ENCODE results near the gene POU4F3. TPM values are rescaled to one million over a fixed set of nuclear protein-coding genes. Genes with fewer than 3 reads are reported as not detected.
"Not testable (repeated sequence)": the region's sequence is repeated elsewhere in the genome, so short reads cannot be mapped to it uniquely, and the experiment has no call there.

The POU4F3 gene
- not detected for polyA plus RNA-seq (2012; ENCODE audit: missing spikeins)

- no peak for TF ChIP-seq TAF1 (IDR thresholded peaks at IDR 0.05; ENCODE audit: borderline replicate concordance, low read depth, low read length)
- TF ChIP-seq POLR2A (IDR thresholded peaks at IDR 0.05; ENCODE audit: low read depth, low read length): no peak
- TF ChIP-seq POLR2AphosphoS5 (IDR thresholded peaks at IDR 0.05; ENCODE audit: low read depth, low read length): no peak
- DNase-seq (ENCODE audit: insufficient read length) (no peak), FAIRE-seq (no peak)
These were observed at the start of gene POU4F3 for GRCh38 chr5:146338774-146339714. Gene POU4F3, plus strand, starts transcription at chr5:146338839. Its CDS starts 274 bp downstream, at chr5:146339113.

- TF ChIP-seq POLR2A (IDR thresholded peaks at IDR 0.05; ENCODE audit: low read depth, low read length) (no peak), TAF1 (IDR thresholded peaks at IDR 0.05; ENCODE audit: borderline replicate concordance, low read depth, low read length) (no peak), POLR2AphosphoS5 (IDR thresholded peaks at IDR 0.05; ENCODE audit: low read depth, low read length) (no peak)
- no peak for DNase-seq (ENCODE audit: insufficient read length)
- FAIRE-seq: no peak
These were observed 48.3 kb upstream of the POU4F3 start for GRCh38 chr5:146290318-146290717.

DNA sequence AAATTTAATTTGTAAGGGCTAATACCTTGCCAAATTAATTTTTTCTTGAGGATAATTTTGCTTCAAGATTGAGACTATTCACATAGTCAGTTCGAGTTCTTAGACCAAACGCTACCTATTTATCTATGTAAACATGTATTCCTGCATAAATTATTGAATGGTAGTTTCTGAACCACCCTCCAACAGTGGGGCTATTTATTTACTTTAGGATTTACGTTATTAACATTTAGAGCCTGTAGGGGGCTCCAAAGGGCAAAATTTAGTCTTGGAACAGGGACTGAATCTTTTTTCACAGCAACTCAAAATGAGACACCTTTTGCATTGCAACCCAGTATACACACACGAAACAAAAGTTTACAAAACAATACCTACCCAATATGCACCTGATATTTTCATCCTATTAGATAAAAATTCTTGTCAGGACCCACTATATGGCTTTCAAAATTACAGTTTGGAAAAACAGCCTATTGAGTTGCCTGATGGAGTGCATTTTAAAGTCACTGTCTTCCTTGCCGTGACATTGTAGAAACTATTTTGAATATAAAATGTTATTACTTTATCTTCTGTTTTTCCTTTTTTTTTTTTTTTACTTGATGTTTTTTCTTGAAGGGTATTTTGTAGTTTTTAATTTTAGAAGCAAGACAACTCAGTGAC, 47.1 kb upstream of the POU4F3 start:
- DNase-seq (ENCODE audit: insufficient read length): peak; percentile 5
- FAIRE-seq: peak; percentile 9
- TF ChIP-seq POLR2AphosphoS5 (IDR thresholded peaks at IDR 0.05; ENCODE audit: low read depth, low read length): no peak
- TF ChIP-seq TAF1 (IDR thresholded peaks at IDR 0.05; ENCODE audit: borderline replicate concordance, low read depth, low read length): no peak
- TF ChIP-seq POLR2A (IDR thresholded peaks at IDR 0.05; ENCODE audit: low read depth, low read length): no peak

- DNase-seq (ENCODE audit: insufficient read length) (no peak), FAIRE-seq (no peak)
- no peak for TF ChIP-seq POLR2A (IDR thresholded peaks at IDR 0.05; ENCODE audit: low read depth, low read length)
- TF ChIP-seq POLR2AphosphoS5 (IDR thresholded peaks at IDR 0.05; ENCODE audit: low read depth, low read length): no peak
- TF ChIP-seq TAF1 (IDR thresholded peaks at IDR 0.05; ENCODE audit: borderline replicate concordance, low read depth, low read length): no peak
These were observed 42.4 kb upstream of the POU4F3 start for GRCh38 chr5:146296245-146296644.

DNA sequence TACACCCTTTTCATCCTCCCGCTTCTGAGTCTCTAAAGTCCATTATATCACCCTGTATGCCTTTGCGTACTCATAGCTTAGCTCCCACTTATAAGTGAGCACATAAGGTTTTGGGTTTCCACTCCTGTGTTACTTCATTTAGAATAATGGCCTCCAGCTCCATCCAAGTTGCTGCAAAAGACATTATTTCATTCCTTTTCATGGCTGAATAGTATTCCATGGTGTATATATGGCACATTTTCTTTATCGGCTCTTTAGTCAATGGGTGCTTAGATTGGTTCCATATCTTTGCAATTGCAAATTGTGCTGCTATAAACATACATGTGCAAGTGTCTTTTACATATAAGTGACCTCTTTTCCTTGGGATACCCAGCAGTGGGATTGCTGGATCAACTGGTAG, 39.7 kb upstream of the POU4F3 start:
- DNase-seq (ENCODE audit: insufficient read length); FAIRE-seq: not testable (repeated sequence)

- TF ChIP-seq POLR2AphosphoS5 (IDR thresholded peaks at IDR 0.05; ENCODE audit: low read depth, low read length): no peak
- TF ChIP-seq TAF1 (IDR thresholded peaks at IDR 0.05; ENCODE audit: borderline replicate concordance, low read depth, low read length): no peak
- TF ChIP-seq POLR2A (IDR thresholded peaks at IDR 0.05; ENCODE audit: low read depth, low read length): no peak
- DNase-seq (ENCODE audit: insufficient read length) (no peak), FAIRE-seq (no peak)
These were observed 37.0 kb upstream of the POU4F3 start for GRCh38 chr5:146301626-146302025.

GRCh38 chr5:146302406-146302805, 36.2 kb upstream of the POU4F3 start:
- TF ChIP-seq POLR2A (IDR thresholded peaks at IDR 0.05; ENCODE audit: low read depth, low read length): no peak
- TF ChIP-seq POLR2AphosphoS5 (IDR thresholded peaks at IDR 0.05; ENCODE audit: low read depth, low read length): no peak
- no peak for TF ChIP-seq TAF1 (IDR thresholded peaks at IDR 0.05; ENCODE audit: borderline replicate concordance, low read depth, low read length)
- FAIRE-seq (no peak), DNase-seq (ENCODE audit: insufficient read length) (no peak)

DNA sequence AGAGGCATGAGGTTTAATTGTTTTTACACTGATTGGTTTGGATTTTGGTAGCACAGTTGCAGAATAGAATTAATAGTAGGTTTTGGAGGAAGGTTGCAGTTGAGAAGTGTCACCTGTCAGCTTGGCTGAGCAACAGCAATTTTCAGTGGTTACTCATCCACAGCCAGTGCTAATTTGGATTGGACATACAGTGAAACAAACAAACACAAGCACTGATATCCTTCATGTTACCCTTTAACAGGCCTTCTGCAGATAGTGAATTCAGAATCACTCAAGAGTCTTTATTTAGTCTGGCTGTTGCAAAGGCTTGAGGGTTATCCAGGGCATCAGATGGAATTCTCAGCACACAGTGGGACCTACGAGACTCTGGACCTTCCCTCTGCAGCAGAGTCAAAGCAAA, 31.8 kb upstream of the POU4F3 start:
- FAIRE-seq (no peak), DNase-seq (ENCODE audit: insufficient read length) (no peak)

GRCh38 chr5:146307796-146308195, 30.8 kb upstream of the POU4F3 start:
- TF ChIP-seq POLR2A (IDR thresholded peaks at IDR 0.05; ENCODE audit: low read depth, low read length): no peak
- TF ChIP-seq POLR2AphosphoS5 (IDR thresholded peaks at IDR 0.05; ENCODE audit: low read depth, low read length): no peak
- TF ChIP-seq TAF1 (IDR thresholded peaks at IDR 0.05; ENCODE audit: borderline replicate concordance, low read depth, low read length): no peak
- DNase-seq (ENCODE audit: insufficient read length) (no peak), FAIRE-seq (no peak)

More for the DNA sequence above, 31.8 kb upstream of the POU4F3 start:
- TF ChIP-seq TAF1 (IDR thresholded peaks at IDR 0.05; ENCODE audit: borderline replicate concordance, low read depth, low read length) (no peak), POLR2A (IDR thresholded peaks at IDR 0.05; ENCODE audit: low read depth, low read length) (no peak), POLR2AphosphoS5 (IDR thresholded peaks at IDR 0.05; ENCODE audit: low read depth, low read length) (no peak)

GRCh38 chr5:146310540-146310939, 28.1 kb upstream of the POU4F3 start:
- TF ChIP-seq POLR2AphosphoS5 (IDR thresholded peaks at IDR 0.05; ENCODE audit: low read depth, low read length): no peak
- TF ChIP-seq POLR2A (IDR thresholded peaks at IDR 0.05; ENCODE audit: low read depth, low read length): no peak
- TF ChIP-seq TAF1 (IDR thresholded peaks at IDR 0.05; ENCODE audit: borderline replicate concordance, low read depth, low read length): no peak
- no peak for FAIRE-seq
- DNase-seq (ENCODE audit: insufficient read length): no peak

- no peak for FAIRE-seq
- no peak for TF ChIP-seq TAF1 (IDR thresholded peaks at IDR 0.05; ENCODE audit: borderline replicate concordance, low read depth, low read length)
- TF ChIP-seq POLR2AphosphoS5 (IDR thresholded peaks at IDR 0.05; ENCODE audit: low read depth, low read length): no peak
- no peak for TF ChIP-seq POLR2A (IDR thresholded peaks at IDR 0.05; ENCODE audit: low read depth, low read length)
- DNase-seq (ENCODE audit: insufficient read length): no peak
These were observed 27.4 kb upstream of the POU4F3 start for GRCh38 chr5:146311278-146311677.

- no peak for DNase-seq (ENCODE audit: insufficient read length)
- TF ChIP-seq POLR2AphosphoS5 (IDR thresholded peaks at IDR 0.05; ENCODE audit: low read depth, low read length): no peak
- no peak for TF ChIP-seq TAF1 (IDR thresholded peaks at IDR 0.05; ENCODE audit: borderline replicate concordance, low read depth, low read length)
- no peak for TF ChIP-seq POLR2A (IDR thresholded peaks at IDR 0.05; ENCODE audit: low read depth, low read length)
- FAIRE-seq: no peak
These were observed 25.6 kb upstream of the POU4F3 start for GRCh38 chr5:146313027-146313426.

Data from GM12892 (cell line).